ENCODE results near the gene TPX2. TPM values are rescaled to one million over a fixed set of nuclear protein-coding genes. Genes with fewer than 3 reads are reported as not detected.

The TPX2 gene
- total RNA-seq, 4 donors from 2014 or later: 4.4 to 11.2 (median 9.7) TPM

- Histone ChIP-seq H3K27ac (no peak overlapping the region), H3K4me3 (no peak overlapping the region), H3K36me3 (no peaks in the 10 kb centered on the region), H3K9me3 (no peaks in the 10 kb centered on the region), H3K4me1 (peaks cover 16% of the 10 kb centered on the region), H3K27me3 (no peaks in the 10 kb centered on the region)
- peak; percentile 10 to 29 for DNase-seq (ENCODE audit: low spot score in 2 of 2)
- WGBS: 89% methylated on average over 8 of the region's 8 CpGs
- TF ChIP-seq POLR2A (IDR thresholded peaks at IDR 0.05) (no peak), EP300 (IDR thresholded peaks at IDR 0.05) (no peak), POLR2AphosphoS5 (IDR thresholded peaks at IDR 0.05) (no peak), CTCF (IDR thresholded peaks at IDR 0.05) (no peak)
Observed at GRCh38 chr20:31818376-31818908, 79.4 kb downstream of the TPX2 start.

- Histone ChIP-seq H3K4me3 (no peak within 1 kb of the TSS), H3K27ac (no peak within 1 kb of the TSS), H3K36me3 (no peaks in the 10 kb centered on the region), H3K27me3 (no peaks in the 10 kb centered on the region), H3K9me3 (no peaks in the 10 kb centered on the region), H3K4me1 (peaks cover 16% of the 10 kb centered on the region)
- DNase-seq (ENCODE audit: low spot score in 2 of 2): peak in 1 of 2 donors; percentile 43
- 74% methylated on average over 12 of the region's 16 CpGs for WGBS
- TF ChIP-seq POLR2AphosphoS5 (IDR thresholded peaks at IDR 0.05) (no peak), CTCF (IDR thresholded peaks at IDR 0.05) (no peak), EP300 (IDR thresholded peaks at IDR 0.05) (no peak), POLR2A (IDR thresholded peaks at IDR 0.05) (no peak)
Observed at GRCh38 chr20:31819083-31819784, 80.1 kb downstream of the TPX2 start, which contains the start of gene MYLK2. TSS of gene MYLK2 (plus strand) at chr20:31819356. CDS start at chr20:31819581, 225 bp downstream.

- H3K36me3 ChIP-seq: no peaks in the 10 kb centered on the region
- H3K4me3 ChIP-seq: no peak overlapping the region
- TF ChIP-seq POLR2A (IDR thresholded peaks at IDR 0.05) (no peak), EP300 (IDR thresholded peaks at IDR 0.05) (no peak), POLR2AphosphoS5 (IDR thresholded peaks at IDR 0.05) (no peak), CTCF (IDR thresholded peaks at IDR 0.05) (no peak)
- no peak for DNase-seq (ENCODE audit: low spot score in 2 of 2)
- WGBS: no CpG with 5 or more reads among the region's 6 CpGs
- H3K27ac ChIP-seq: no peak overlapping the region
- H3K27me3 ChIP-seq: no peaks in the 10 kb centered on the region
- peaks cover 16% of the 10 kb centered on the region for H3K4me1 ChIP-seq
- H3K9me3 ChIP-seq: no peaks in the 10 kb centered on the region
Observed at GRCh38 chr20:31820228-31820627, 81.1 kb downstream of the TPX2 start.

- Histone ChIP-seq H3K4me3 (no peak overlapping the region), H3K27ac (no peak overlapping the region), H3K27me3 (no peaks in the 10 kb centered on the region), H3K4me1 (peaks cover 12% of the 10 kb centered on the region), H3K9me3 (no peaks in the 10 kb centered on the region), H3K36me3 (no peaks in the 10 kb centered on the region)
- 50% methylated on average over 4 of the region's 5 CpGs for WGBS
- no peak for DNase-seq (ENCODE audit: low spot score in 2 of 2)
- no peak for TF ChIP-seq CTCF (IDR thresholded peaks at IDR 0.05)
- TF ChIP-seq EP300 (IDR thresholded peaks at IDR 0.05): no peak
- no peak for TF ChIP-seq POLR2A (IDR thresholded peaks at IDR 0.05)
- TF ChIP-seq POLR2AphosphoS5 (IDR thresholded peaks at IDR 0.05): no peak
Observed at GRCh38 chr20:31821427-31821826, 82.3 kb downstream of the TPX2 start.
